ENCODE measurements around the gene LAMA1.

- TF ChIP-seq CTCF (conservative IDR thresholded peaks at IDR 0.05; ENCODE audit: low read depth, low read length) = no peak
- TF ChIP-seq EZH2 (IDR thresholded peaks at IDR 0.05; ENCODE audit: borderline replicate concordance, low read depth, low read length, poor library complexity, severe bottlenecking) = no peak
Observed at GRCh38 chr18:7062811-7063210, 54.8 kb downstream of the LAMA1 start.
